IPS DF 19.7 (cell line): ENCODE data around the gene CRACR2A.

Experiments used
- DNase-seq: peaks from one replicate; pipeline ENCODE4 v3.0.0-alpha.2; 2013; ENCODE audit warnings: low read depth, low spot score

Gene CRACR2A

GRCh38 chr12:3753544-3754284 is 805 bp upstream of the CRACR2A start:
- no peak for DNase-seq

GRCh38 chr12:3752096-3752709 is 706 bp downstream of the CRACR2A start:
- no peak for DNase-seq

GRCh38 chr12:3751151-3752095 is 1.5 kb downstream of the CRACR2A start:
- no peak for DNase-seq

- DNase-seq, result no peak
These were observed 2.3 kb downstream of the CRACR2A start for GRCh38 chr12:3750616-3751015.

- DNase-seq, result no peak
These were observed 4.3 kb downstream of the CRACR2A start for GRCh38 chr12:3748620-3749019.

GRCh38 chr12:3747976-3748619 is 4.8 kb downstream of the CRACR2A start:
- DNase-seq, result no peak

- DNase-seq, result no peak
These were observed 5.4 kb downstream of the CRACR2A start for GRCh38 chr12:3747543-3747942.

- DNase-seq, result no peak
These were observed 6.2 kb downstream of the CRACR2A start for GRCh38 chr12:3746758-3747157.

- no peak for DNase-seq
These were observed 7.8 kb downstream of the CRACR2A start for GRCh38 chr12:3745152-3745551.

- DNase-seq, result no peak
These were observed 8.5 kb downstream of the CRACR2A start for GRCh38 chr12:3744229-3744901.

GRCh38 chr12:3743803-3744202 is 9.1 kb downstream of the CRACR2A start:
- no peak for DNase-seq

GRCh38 chr12:3741882-3742672 is 10.8 kb downstream of the CRACR2A start:
- DNase-seq, result no peak

- DNase-seq, result no peak
These were observed 12.3 kb downstream of the CRACR2A start for GRCh38 chr12:3740480-3741231.

GRCh38 chr12:3735432-3735831 is 17.5 kb downstream of the CRACR2A start:
- no peak for DNase-seq

- DNase-seq, result no peak
These were observed 20.0 kb downstream of the CRACR2A start for GRCh38 chr12:3732901-3733300.

GRCh38 chr12:3730111-3730510 is 22.8 kb downstream of the CRACR2A start:
- DNase-seq, result no peak

GRCh38 chr12:3728686-3729085 is 24.2 kb downstream of the CRACR2A start:
- DNase-seq, result no peak

GRCh38 chr12:3727877-3728632 is 24.9 kb downstream of the CRACR2A start:
- no peak for DNase-seq

GRCh38 chr12:3727354-3727753 is 25.6 kb downstream of the CRACR2A start:
- no peak for DNase-seq
